ENCODE data around the gene SMPD3. TPM values are rescaled to one million over a fixed set of nuclear protein-coding genes. Genes with fewer than 3 reads are reported as not detected.

The SMPD3 gene
- total and polyA plus RNA-seq, 10 donors = 0.66 to 6.5 (median 1.9) TPM

DNA sequence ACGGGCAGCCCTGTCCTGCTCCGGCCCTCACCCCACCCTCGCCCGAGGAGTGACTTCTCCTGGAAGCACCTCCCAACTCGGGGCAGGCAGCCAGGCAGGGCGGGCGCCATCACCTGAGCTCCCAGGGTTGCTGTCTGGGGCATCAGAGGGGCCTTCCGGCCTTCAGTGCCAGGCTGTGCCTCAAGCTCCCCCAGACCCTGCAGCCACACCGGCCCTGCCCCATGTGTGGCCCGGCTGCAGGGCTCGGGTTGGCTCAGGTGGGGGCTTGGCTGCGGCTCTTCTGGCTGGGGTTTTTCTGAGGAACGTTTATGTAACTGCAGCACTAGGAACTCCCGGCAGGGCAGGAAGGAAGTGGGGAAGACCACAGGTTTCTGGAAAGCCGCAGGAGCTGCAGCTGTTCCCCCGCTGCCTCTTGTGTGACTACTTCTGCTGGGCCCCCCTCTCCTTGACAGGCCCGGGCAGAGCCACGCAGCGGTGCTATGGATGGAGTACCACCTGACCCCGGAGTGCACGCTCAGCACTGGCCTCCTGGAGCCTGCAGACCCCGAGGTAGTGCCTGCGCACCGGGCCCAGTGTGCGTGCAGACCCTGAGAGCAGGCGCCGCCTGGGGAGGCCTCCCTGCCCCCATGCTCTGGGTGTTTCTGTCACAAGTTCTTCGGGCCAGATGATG, 91.9 kb downstream of the SMPD3 start:
- intact Hi-C loops (cut with DNase I; ENCODE audit: low total_unique reads) = no loop called here
- peaks cover 0 to 100% (median 63%) of the 10 kb centered on the region in 6 donors for H3K36me3 ChIP-seq
- no peak for DNase-seq
- 22 to 46% (median 22%) methylated on average over 15 to 28 of the region's 28 CpGs for WGBS, 5 donors
- H3K27me3 ChIP-seq (replicated peaks in 1 of 7) = no peaks in the 10 kb centered on the region
- H3K4me3 ChIP-seq = peak overlapping the region in 2 of 8 donors; percentile 3 to 51
- H3K27ac ChIP-seq = peak overlapping the region in 2 of 8 donors; percentile 24 to 28
- peaks cover 20 to 40% (median 34%) of the 10 kb centered on the region in 6 donors for H3K4me1 ChIP-seq
- TF ChIP-seq POLR2A (IDR thresholded peaks at IDR 0.05) = no peak
- TF ChIP-seq, protein P1, sequence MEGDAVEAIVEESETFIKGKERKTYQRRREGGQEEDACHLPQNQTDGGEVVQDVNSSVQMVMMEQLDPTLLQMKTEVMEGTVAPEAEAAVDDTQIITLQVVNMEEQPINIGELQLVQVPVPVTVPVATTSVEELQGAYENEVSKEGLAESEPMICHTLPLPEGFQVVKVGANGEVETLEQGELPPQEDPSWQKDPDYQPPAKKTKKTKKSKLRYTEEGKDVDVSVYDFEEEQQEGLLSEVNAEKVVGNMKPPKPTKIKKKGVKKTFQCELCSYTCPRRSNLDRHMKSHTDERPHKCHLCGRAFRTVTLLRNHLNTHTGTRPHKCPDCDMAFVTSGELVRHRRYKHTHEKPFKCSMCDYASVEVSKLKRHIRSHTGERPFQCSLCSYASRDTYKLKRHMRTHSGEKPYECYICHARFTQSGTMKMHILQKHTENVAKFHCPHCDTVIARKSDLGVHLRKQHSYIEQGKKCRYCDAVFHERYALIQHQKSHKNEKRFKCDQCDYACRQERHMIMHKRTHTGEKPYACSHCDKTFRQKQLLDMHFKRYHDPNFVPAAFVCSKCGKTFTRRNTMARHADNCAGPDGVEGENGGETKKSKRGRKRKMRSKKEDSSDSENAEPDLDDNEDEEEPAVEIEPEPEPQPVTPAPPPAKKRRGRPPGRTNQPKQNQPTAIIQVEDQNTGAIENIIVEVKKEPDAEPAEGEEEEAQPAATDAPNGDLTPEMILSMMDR (IDR thresholded peaks at IDR 0.05 in 8 of 11, conservative IDR thresholded peaks at IDR 0.05 in 3 of 11) = peak in 2 of 11 experiments; percentile 14 to 25
- peak; percentile 51 to 68 (median 53) for TF ChIP-seq POLR2AphosphoS5 (IDR thresholded peaks at IDR 0.05)
- H3K9me3 ChIP-seq = no peaks in the 10 kb centered on the region

DNA sequence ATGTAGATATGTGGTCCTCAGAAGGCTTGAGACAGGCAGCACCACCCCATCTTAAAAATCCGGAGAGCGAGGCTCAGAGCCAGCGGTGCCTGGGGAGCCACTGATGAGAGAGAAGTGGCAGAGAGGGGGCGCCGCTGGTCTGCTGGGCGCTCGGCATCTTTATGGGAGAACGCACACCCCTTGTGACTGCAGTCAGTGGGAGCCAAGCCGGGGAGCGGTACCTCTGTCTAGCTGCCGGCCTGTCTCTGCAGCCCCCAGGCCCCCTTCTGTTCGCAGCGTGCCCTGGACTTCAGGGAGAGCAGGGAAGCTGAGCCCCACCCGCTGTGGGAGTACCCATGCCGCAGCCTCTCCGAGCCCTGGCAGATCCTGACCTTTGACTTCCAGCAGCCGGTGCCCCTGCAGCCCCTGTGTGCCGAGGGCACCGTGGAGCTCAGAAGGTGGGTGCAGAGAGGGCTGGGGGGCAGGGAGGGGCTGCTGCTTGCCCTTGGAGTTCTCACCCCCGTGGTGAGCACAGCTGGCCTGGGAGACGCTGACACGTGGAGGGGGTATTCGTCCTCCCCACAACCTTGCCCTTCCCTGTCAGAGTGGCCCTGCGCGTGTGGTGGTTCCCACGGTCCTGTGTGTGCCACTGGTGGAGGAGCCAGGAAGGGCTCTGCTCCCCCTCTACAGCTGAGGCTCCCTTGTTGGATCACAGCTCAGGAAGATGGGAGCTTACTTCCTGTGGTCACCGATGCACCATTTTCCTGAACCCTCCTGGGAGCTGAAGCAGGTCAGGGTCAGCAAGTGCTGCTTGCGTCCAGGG, 92.7 kb downstream of the SMPD3 start:
- Histone ChIP-seq H3K4me3 (peak overlapping the region in 2 of 8 donors; percentile 3 to 51), H3K9me3 (no peaks in the 10 kb centered on the region), H3K27me3 (replicated peaks in 1 of 7) (no peaks in the 10 kb centered on the region), H3K4me1 (peaks cover 20 to 40% (median 34%) of the 10 kb centered on the region in 6 donors), H3K27ac (peak overlapping the region in 2 of 8 donors; percentile 24 to 28), H3K36me3 (peaks cover 0 to 100% (median 70%) of the 10 kb centered on the region in 6 donors)
- intact Hi-C loops (cut with DNase I; ENCODE audit: low total_unique reads) = no loop called here
- 64 to 69% (median 67%) methylated on average over 20 to 28 of the region's 28 CpGs for WGBS, 5 donors
- TF ChIP-seq POLR2AphosphoS5 (IDR thresholded peaks at IDR 0.05) (no peak), POLR2A (IDR thresholded peaks at IDR 0.05) (no peak)
- TF ChIP-seq, protein P1 (IDR thresholded peaks at IDR 0.05 in 8 of 11, conservative IDR thresholded peaks at IDR 0.05 in 3 of 11) = peak in 1 of 11 experiments; percentile 21
- no peak for DNase-seq

DNA sequence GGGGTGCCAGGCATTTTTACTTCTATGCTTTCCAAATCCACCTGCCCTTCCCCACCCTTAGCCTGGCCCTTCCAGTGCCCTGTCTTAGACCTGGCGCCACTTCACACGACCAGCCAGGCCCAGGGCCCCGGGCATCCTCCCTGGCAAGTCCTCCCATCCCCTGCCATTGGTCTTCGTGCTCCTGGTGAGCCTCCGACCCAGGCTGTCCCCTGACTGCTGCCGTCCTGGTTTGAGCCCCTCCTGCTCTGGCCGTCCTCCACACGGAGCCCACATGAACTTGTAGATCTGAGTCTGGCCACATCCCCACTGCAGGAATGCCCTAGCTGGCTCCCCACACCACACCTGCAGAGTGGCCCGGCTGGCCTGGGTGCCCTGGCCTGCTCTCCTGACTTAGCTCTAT, 93.5 kb downstream of the SMPD3 start:
- no peak for DNase-seq
- 93 to 96% (median 93%) methylated on average over 9 of the region's 9 CpGs for WGBS, 5 donors
- H3K4me1 ChIP-seq = peaks cover 20 to 40% (median 34%) of the 10 kb centered on the region in 6 donors
- no peak overlapping the region for H3K4me3 ChIP-seq
- peaks cover 0 to 100% (median 78%) of the 10 kb centered on the region in 6 donors for H3K36me3 ChIP-seq
- H3K9me3 ChIP-seq = no peaks in the 10 kb centered on the region
- no peak overlapping the region for H3K27ac ChIP-seq
- H3K27me3 ChIP-seq (replicated peaks in 1 of 7) = no peaks in the 10 kb centered on the region
- intact Hi-C loops (cut with DNase I; ENCODE audit: low total_unique reads) = no loop called here
- TF ChIP-seq POLR2AphosphoS5 (IDR thresholded peaks at IDR 0.05) (no peak), POLR2A (IDR thresholded peaks at IDR 0.05) (no peak)
- TF ChIP-seq, protein P1 (IDR thresholded peaks at IDR 0.05 in 8 of 11, conservative IDR thresholded peaks at IDR 0.05 in 3 of 11) = no peak

DNA sequence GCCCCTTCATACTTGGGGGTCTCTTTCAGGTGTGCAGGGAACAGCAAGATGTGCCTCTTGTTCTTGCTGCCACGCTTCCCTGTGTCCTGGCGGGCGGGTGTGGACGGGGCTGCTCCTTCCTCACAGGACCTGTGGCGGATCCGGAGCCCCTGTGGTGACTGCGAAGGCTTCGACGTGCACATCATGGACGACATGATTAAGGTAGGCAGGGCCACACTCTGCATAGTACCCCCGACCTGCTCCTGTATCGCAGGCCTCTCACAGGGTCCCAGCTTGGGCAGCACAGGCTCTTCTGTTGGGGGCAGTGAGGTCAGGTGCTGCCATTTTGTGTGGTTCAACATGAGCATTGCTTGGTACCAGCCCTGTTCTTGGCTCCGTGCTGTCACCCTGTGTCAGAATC, 94.9 kb downstream of the SMPD3 start:
- no peak for TF ChIP-seq POLR2AphosphoS5 (IDR thresholded peaks at IDR 0.05)
- no peak for TF ChIP-seq POLR2A (IDR thresholded peaks at IDR 0.05)
- WGBS, 5 donors = 85 to 93% (median 89%) methylated on average over 6 to 13 of the region's 13 CpGs
- H3K27ac ChIP-seq = no peak overlapping the region
- no peak for DNase-seq
- H3K4me3 ChIP-seq = no peak overlapping the region
- H3K4me1 ChIP-seq = peaks cover 20 to 35% (median 31%) of the 10 kb centered on the region in 6 donors
- intact Hi-C loops (cut with DNase I; ENCODE audit: low total_unique reads) = no loop called here
- no peaks in the 10 kb centered on the region for H3K27me3 ChIP-seq (replicated peaks in 1 of 7)
- no peaks in the 10 kb centered on the region for H3K9me3 ChIP-seq
- peaks cover 0 to 100% (median 82%) of the 10 kb centered on the region in 6 donors for H3K36me3 ChIP-seq

All from spleen (tissue), 11 donors.